ENCODE results near the gene SLC29A3.

Gene SLC29A3

GRCh38 chr10:71374481-71375233, 55.6 kb downstream of the SLC29A3 start:
- DNase-seq, result no peak

- DNase-seq, result no peak
Observed at GRCh38 chr10:71375952-71376351, 56.9 kb downstream of the SLC29A3 start.

GRCh38 chr10:71378336-71379117, 59.5 kb downstream of the SLC29A3 start:
- DNase-seq, result peak; percentile 71

GRCh38 chr10:71379118-71379766, 60.2 kb downstream of the SLC29A3 start:
- DNase-seq, result peak; percentile 46

GRCh38 chr10:71380841-71381240, 61.8 kb downstream of the SLC29A3 start:
- no peak for DNase-seq

- no peak for DNase-seq
Observed at GRCh38 chr10:71381611-71382010, 62.6 kb downstream of the SLC29A3 start.

GRCh38 chr10:71382028-71382427, 63.0 kb downstream of the SLC29A3 start:
- DNase-seq, result no peak

- no peak for DNase-seq
Observed at GRCh38 chr10:71382757-71383156, 63.7 kb downstream of the SLC29A3 start.

- peak; percentile 75 for DNase-seq
Observed at GRCh38 chr10:71383972-71384687, 65.1 kb downstream of the SLC29A3 start.

GRCh38 chr10:71388171-71388570, 69.1 kb downstream of the SLC29A3 start:
- no peak for DNase-seq

GRCh38 chr10:71388583-71389310, 69.7 kb downstream of the SLC29A3 start:
- no peak for DNase-seq

- no peak for DNase-seq
Observed at GRCh38 chr10:71389768-71390460, 70.9 kb downstream of the SLC29A3 start.

- no peak for DNase-seq
Observed at GRCh38 chr10:71390461-71390835, 71.4 kb downstream of the SLC29A3 start.

GRCh38 chr10:71390921-71391690, 72.0 kb downstream of the SLC29A3 start:
- DNase-seq, result no peak

- no peak for DNase-seq
Observed at GRCh38 chr10:71391701-71392100, 72.6 kb downstream of the SLC29A3 start.

- no peak for DNase-seq
Observed at GRCh38 chr10:71392292-71392691, 73.2 kb downstream of the SLC29A3 start.

GRCh38 chr10:71392791-71393781, 74.0 kb downstream of the SLC29A3 start:
- DNase-seq, result no peak

GRCh38 chr10:71393841-71394475, 74.9 kb downstream of the SLC29A3 start:
- DNase-seq, result no peak

GRCh38 chr10:71394926-71395562, 76.0 kb downstream of the SLC29A3 start:
- no peak for DNase-seq
